SK-N-SH (cell line): ENCODE results near the gene CAMK2D. TPM values are rescaled to one million over a fixed set of nuclear protein-coding genes. Genes with fewer than 3 reads are reported as not detected.

ENCODE experiments used
- CTCF ChIA-PET: fragments of 300-600, 350-600 bp; formaldehyde crosslinking; extraction: SDS; loops from one replicate; lab custom pipeline; 2021; lab: Yijun Ruan, JAX
- POLR2A ChIA-PET: fragments of 350-600 bp; sonication (Branson Sonifier 250); formaldehyde crosslinking; extraction: SDS; loops from one replicate; lab custom pipeline; 2020; ENCODE audit warnings: antibody characterized with exemption, inconsistent platforms; lab: Yijun Ruan, JAX
- DNase-seq: peaks from one replicate; pipeline ENCODE4 v3.0.0; 2012
- H2AFZ ChIP-seq: fragments of 200-600 bp; sonication (generic); 2 replicates; pipeline ENCODE4 v1.8.1; 2016; ENCODE audit warnings: antibody characterized with exemption, mild to moderate bottlenecking, low read depth
- H3F3A ChIP-seq: fragments of 200-600 bp; sonication (generic); replicated peaks from 2 replicates; pipeline ENCODE3; 2016; ENCODE audit warnings: antibody characterized with exemption, mild to moderate bottlenecking; ENCODE audit not compliant: insufficient read depth
- H3K27ac ChIP-seq, 2 experiments: fragments of 200-500 bp in 1 of 2; fragments of 200-600 bp in 1 of 2; sonication (Bioruptor generic) in 1 of 2; sonication (generic), shearing (Covaris generic) in 1 of 2; 2 replicates each; pipeline versions ENCODE4 v1.5.1 to v1.6.1; 2014 to 2016; ENCODE audit warnings: low read depth in 2 of 2, inconsistent platforms in 1 of 2, low read length in 1 of 2, mild to moderate bottlenecking in 1 of 2, mixed read lengths in 1 of 2
- H3K27me3 ChIP-seq: fragments of 200-600 bp; sonication (generic), shearing (Covaris generic); 2 replicates; pipeline ENCODE4 v1.6.1; 2016; ENCODE audit warnings: mixed run types; ENCODE audit not compliant: insufficient read depth
- H3K36me3 ChIP-seq, 2 experiments: fragments of 200-500 bp in 1 of 2; fragments of 200-600 bp in 1 of 2; sonication (Bioruptor generic) in 1 of 2; sonication (generic) in 1 of 2; replicated peaks in 1 of 2; 2 replicates each; pipeline versions ENCODE3 to v1.5.1; 2014 to 2016; ENCODE audit warnings: low read length in 1 of 2, mild to moderate bottlenecking in 1 of 2; ENCODE audit not compliant: insufficient read depth in 2 of 2, control insufficient read depth in 1 of 2
- H3K4me1 ChIP-seq, 2 experiments: fragments of 200-500 bp in 1 of 2; fragments of 200-600 bp in 1 of 2; sonication (Bioruptor generic) in 1 of 2; sonication (generic), shearing (Covaris generic) in 1 of 2; 2 replicates each; pipeline versions ENCODE4 v1.5.1 to v1.6.1; 2014 to 2016; ENCODE audit warnings: low read depth in 1 of 2, low read length in 1 of 2, mixed run types in 1 of 2; ENCODE audit not compliant: insufficient read depth in 2 of 2, control insufficient read depth in 1 of 2
- H3K4me2 ChIP-seq: fragments of 200-600 bp; sonication (generic), shearing (Covaris generic); 2 replicates; pipeline ENCODE4 v1.6.1; 2017; ENCODE audit warnings: mixed run types
- H3K4me3 ChIP-seq, 2 experiments: fragments of 200-500 bp in 1 of 2; fragments of 200-600 bp in 1 of 2; sonication (Bioruptor generic) in 1 of 2; sonication (generic), shearing (Covaris generic) in 1 of 2; 2 replicates each; pipeline versions ENCODE4 v1.5.1 to v1.8.1; 2014 to 2016; ENCODE audit warnings: low read depth in 2 of 2, inconsistent platforms in 1 of 2, low read length in 1 of 2, mild to moderate bottlenecking in 1 of 2, mixed read lengths in 1 of 2, moderate library complexity in 1 of 2
- H3K79me2 ChIP-seq: fragments of 200-600 bp; sonication (generic); 2 replicates; pipeline ENCODE4 v1.8.1; 2017; ENCODE audit warnings: mild to moderate bottlenecking; ENCODE audit not compliant: insufficient read depth
- H3K9ac ChIP-seq: fragments of 200-600 bp; sonication (generic); 2 replicates; pipeline ENCODE4 v1.6.1; 2017; ENCODE audit warnings: mixed run types
- H3K9me2 ChIP-seq: fragments of 200-600 bp; sonication (generic); 2 replicates; pipeline ENCODE4 v1.6.1; 2017; ENCODE audit warnings: mixed run types
- H3K9me3 ChIP-seq: fragments of 200-600 bp; sonication (generic); 2 replicates; pipeline ENCODE4 v1.6.1; 2017; ENCODE audit warnings: mixed run types, mild to moderate bottlenecking, moderate library complexity
- H4K20me1 ChIP-seq: fragments of 200-600 bp; sonication (generic); 2 replicates; pipeline ENCODE4 v1.6.1; 2017; ENCODE audit warnings: mild to moderate bottlenecking, mixed run types; ENCODE audit not compliant: insufficient read depth
- CTCF ChIP-seq: fragments of 200-600 bp; sonication (generic); IDR thresholded peaks from 2 replicates; pipeline ENCODE4 v1.6.1; 2017; ENCODE audit warnings: antibody characterized with exemption, mild to moderate bottlenecking, moderate library complexity
- ELF1 ChIP-seq: IDR thresholded peaks from 2 replicates; pipeline ENCODE4 v1.4.0; 2012
- EP300 ChIP-seq, 2 experiments: IDR thresholded peaks; 2 replicates each; pipeline versions ENCODE4 v1.4.0 to v1.6.1; 2012; ENCODE audit warnings: borderline replicate concordance in 1 of 2, low read depth in 1 of 2, low read length in 1 of 2
- EZH2phosphoT487 ChIP-seq: fragments of 200-600 bp; sonication (generic); IDR thresholded peaks from 2 replicates; pipeline ENCODE4 v1.6.1; 2017; ENCODE audit warnings: low read depth, mixed run types, mild to moderate bottlenecking, antibody characterized with exemption, moderate library complexity, borderline replicate concordance
- FOXJ3 ChIP-seq: sonication (generic); formaldehyde crosslinking; IDR thresholded peaks from 2 replicates; pipeline ENCODE4 v1.5.1; 2020; ENCODE audit warnings: mild to moderate bottlenecking, missing genetic modification reagents
- FOXM1 ChIP-seq: IDR thresholded peaks from 2 replicates; pipeline ENCODE4 v1.4.0; 2012; ENCODE audit warnings: low read depth, mild to moderate bottlenecking
- GABPA ChIP-seq: IDR thresholded peaks from 2 replicates; pipeline ENCODE4 v1.4.0; 2012; ENCODE audit warnings: low read depth, mild to moderate bottlenecking
- JUND ChIP-seq: IDR thresholded peaks from 2 replicates; pipeline ENCODE4 v1.4.0; 2012
- MAX ChIP-seq: IDR thresholded peaks from 2 replicates; pipeline ENCODE4 v1.4.0; 2012; ENCODE audit warnings: low read depth
- MEF2A ChIP-seq: IDR thresholded peaks from 2 replicates; pipeline ENCODE4 v1.4.0; 2012; ENCODE audit warnings: low read depth, borderline replicate concordance
- MXI1 ChIP-seq: IDR thresholded peaks from 2 replicates; pipeline ENCODE4 v1.6.1; 2012; ENCODE audit warnings: mild to moderate bottlenecking, low read depth, low read length, improper control_type of control experiment
- NFIC ChIP-seq: IDR thresholded peaks from 2 replicates; pipeline ENCODE4 v1.4.0; 2012; ENCODE audit warnings: borderline replicate concordance
- PBX3 ChIP-seq: IDR thresholded peaks from 2 replicates; pipeline ENCODE4; 2012
- POLR2AphosphoS5 ChIP-seq: IDR thresholded peaks from 2 replicates; pipeline ENCODE4 v1.6.1; 2012; ENCODE audit warnings: low read depth, low read length
- RCOR1 ChIP-seq: fragments of 150-350 bp; IDR thresholded peaks from 2 replicates; pipeline ENCODE4 v1.6.1; 2017; ENCODE audit warnings: antibody characterized with exemption, low read length
- RFX5 ChIP-seq: IDR thresholded peaks from 2 replicates; pipeline ENCODE4 v1.6.1; 2012; ENCODE audit warnings: mild to moderate bottlenecking, improper control_type of control experiment, low read length
- RXRA ChIP-seq: IDR thresholded peaks from 2 replicates; pipeline ENCODE4 v1.4.0; 2012; ENCODE audit warnings: low read depth, mild to moderate bottlenecking, borderline replicate concordance
- SIN3A ChIP-seq: IDR thresholded peaks from 2 replicates; pipeline ENCODE4 v1.6.1; 2012; ENCODE audit warnings: low read depth, mild to moderate bottlenecking, low read length, moderate library complexity, borderline replicate concordance
- TAF1 ChIP-seq: IDR thresholded peaks from 2 replicates; pipeline ENCODE4 v1.6.1; 2012; ENCODE audit warnings: low read depth, mild to moderate bottlenecking, low read length, moderate library complexity, borderline replicate concordance
- TCF12 ChIP-seq: IDR thresholded peaks from 2 replicates; pipeline ENCODE4 v1.4.0; 2012
- TEAD4 ChIP-seq: IDR thresholded peaks from 2 replicates; pipeline ENCODE4 v1.4.0; 2012; ENCODE audit warnings: mild to moderate bottlenecking, borderline replicate concordance; ENCODE audit not compliant: insufficient read depth
- USF1 ChIP-seq: IDR thresholded peaks from 2 replicates; pipeline ENCODE4 v1.4.0; 2012; ENCODE audit warnings: low read depth, borderline replicate concordance
- USF2 ChIP-seq: fragments of 150-350 bp; IDR thresholded peaks from 2 replicates; pipeline ENCODE4 v1.6.1; 2017; ENCODE audit warnings: antibody characterized with exemption, low read length, low read depth, borderline replicate concordance
- WGBS: methylation state at CpG from one replicate; pipeline ENCODE4 v1.1.6; 2017; ENCODE audit warnings: low lambda C conversion rate; 5-methylcytosine and 5-hydroxymethylcytosine counted together
- polyA plus RNA-seq, 3 experiments: library from polyadenylated mRNA; depleted of rRNA; stranded (reverse); fragments of >200 nt; gene quantifications; 2 replicates each; pipeline ENCODE4 v1.2.3, GENCODE V29; 2012

The CAMK2D gene
- polyA plus RNA-seq, 1 of the 3 experiments (the other 2 are of a cell fraction): 17.0 TPM

- TF ChIP-seq USF2 (no peak), PBX3 (no peak), ELF1 (no peak), MEF2A (no peak), TCF12 (no peak), RXRA (no peak), MAX (no peak), POLR2AphosphoS5 (no peak), GABPA (no peak), SIN3A (no peak)
- H4K20me1 ChIP-seq: no peaks in the 10 kb centered on the region
- no peak overlapping the region for H3K27ac ChIP-seq
- 90% methylated on average over 14 of the region's 14 CpGs for WGBS
- POLR2A ChIA-PET: no interaction called here
- no peak overlapping the region for H2AFZ ChIP-seq
- H3K79me2 ChIP-seq: no peaks in the 10 kb centered on the region
- H3K4me3 ChIP-seq: no peak overlapping the region
- H3K4me1 ChIP-seq: no peaks in the 10 kb centered on the region
- no peak for DNase-seq
- no peaks in the 10 kb centered on the region for H3K9me3 ChIP-seq
- no peaks in the 10 kb centered on the region for H3K9me2 ChIP-seq
- H3K4me2 ChIP-seq: no peak overlapping the region
- no peaks in the 10 kb centered on the region for H3K36me3 ChIP-seq
- H3K27me3 ChIP-seq: no peaks in the 10 kb centered on the region
- no peaks in the 10 kb centered on the region for H3F3A ChIP-seq
- CTCF ChIA-PET: interaction anchor here (1.0 kb wide), 1 partner anchor 299 kb away, joined by 3 read pairs; no protein-coding TSS in a partner anchor
- H3K9ac ChIP-seq: no peak overlapping the region
These were observed 11.5 kb upstream of the CAMK2D start for GRCh38 chr4:113773014-113773413.

- H3K9me3 ChIP-seq: no peaks in the 10 kb centered on the region
- CTCF ChIA-PET: no interaction called here
- H3K36me3 ChIP-seq: no peaks in the 10 kb centered on the region
- WGBS: 96% methylated on average over 9 of the region's 22 CpGs
- no peak for DNase-seq
- H4K20me1 ChIP-seq: no peaks in the 10 kb centered on the region
- H2AFZ ChIP-seq: no peak overlapping the region
- H3K9ac ChIP-seq: no peak overlapping the region
- no peak overlapping the region for H3K4me3 ChIP-seq
- no peak for TF ChIP-seq CTCF
- no peak for TF ChIP-seq JUND
- no peak for TF ChIP-seq TAF1
- TF ChIP-seq FOXJ3 (CRISPR knock-in tag): no peak
- TF ChIP-seq RCOR1: no peak
- no peak for TF ChIP-seq EZH2phosphoT487
- TF ChIP-seq SIN3A: no peak
- TF ChIP-seq TCF12: no peak
- no peak for TF ChIP-seq TEAD4
- TF ChIP-seq GABPA: no peak
- TF ChIP-seq POLR2AphosphoS5: no peak
- no peak for TF ChIP-seq MXI1
- no peak for TF ChIP-seq EP300 (IDR thresholded peaks at IDR 0.05; ENCODE audit: borderline replicate concordance in 1 of 2, low read depth in 1 of 2, low read length in 1 of 2)
- no peak for TF ChIP-seq USF2
- no peak for TF ChIP-seq RFX5
- no peak for TF ChIP-seq USF1
- no peak for TF ChIP-seq FOXM1
- no peak for TF ChIP-seq MEF2A
- no peak for TF ChIP-seq NFIC
- no peaks in the 10 kb centered on the region for H3K79me2 ChIP-seq
- POLR2A ChIA-PET: no interaction called here
- no peaks in the 10 kb centered on the region for H3K27me3 ChIP-seq
- no peaks in the 10 kb centered on the region for H3K4me1 ChIP-seq
- H3K4me2 ChIP-seq: no peak overlapping the region
- no peak overlapping the region for H3K27ac ChIP-seq
- H3F3A ChIP-seq: no peaks in the 10 kb centered on the region
- H3K9me2 ChIP-seq: no peaks in the 10 kb centered on the region
These were observed 10.8 kb upstream of the CAMK2D start for GRCh38 chr4:113772319-113772718.
